T-helper 1 cell (primary cell): ENCODE data around the gene UNC119.
"Not testable (repeated sequence)": the region's sequence is repeated elsewhere in the genome, so short reads cannot be mapped to it uniquely, and the experiment has no call there.

ENCODE experiments used
- DNase-seq, 5 donors: peaks; one replicate each; pipeline ENCODE4 v3.0.0-alpha.2; 2012 to 2020

The UNC119 gene

DNA sequence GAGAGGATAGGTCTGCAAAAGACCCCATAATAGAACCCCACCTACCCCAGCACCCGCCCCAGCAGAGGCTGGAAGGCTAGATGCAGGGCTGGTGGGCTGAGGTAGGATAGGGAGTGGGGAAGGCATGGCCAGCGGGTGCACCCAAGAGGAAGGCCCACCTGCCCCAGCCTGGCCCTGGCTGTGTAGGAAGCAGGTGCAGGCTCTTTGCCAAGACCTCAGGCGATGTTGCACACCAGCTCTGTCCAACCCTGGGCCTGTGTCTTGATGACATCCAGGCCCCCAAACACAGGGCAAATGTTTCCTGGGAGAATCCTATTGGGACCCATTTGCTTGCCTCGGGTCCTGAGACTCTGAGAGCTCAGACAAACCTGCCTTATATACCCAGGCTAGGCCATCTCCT, 12.2 kb downstream of the UNC119 start:
- no peak for DNase-seq

DNA sequence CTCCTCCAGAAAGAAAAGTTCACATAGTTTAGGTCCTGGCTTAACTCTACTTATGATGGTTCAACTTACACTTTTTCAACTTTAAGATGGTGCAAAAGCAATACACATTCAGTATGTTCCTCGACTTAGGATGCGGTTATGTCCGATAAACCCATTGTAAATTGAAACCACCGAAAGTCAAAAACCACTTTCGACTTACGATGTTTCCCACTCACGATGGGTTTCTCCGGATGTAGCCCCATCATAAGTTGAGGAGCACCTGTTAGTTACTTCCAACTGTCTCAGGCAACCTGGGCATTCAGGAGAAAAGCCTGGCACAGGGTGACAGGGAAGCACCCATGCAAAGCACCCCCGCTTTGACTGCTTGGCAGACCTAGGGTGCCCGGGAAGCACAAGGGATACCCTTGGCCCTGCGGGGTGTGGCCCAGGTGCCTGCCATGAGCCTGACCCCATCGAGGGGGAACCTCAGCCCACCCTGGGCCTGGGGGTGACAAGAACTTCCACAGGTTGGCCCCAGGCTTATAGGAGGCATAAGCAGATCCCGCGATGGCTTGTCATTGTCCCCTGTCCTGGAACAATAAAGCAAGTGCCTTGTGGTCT, 14.0 kb downstream of the UNC119 start:
- no peak for DNase-seq

DNA sequence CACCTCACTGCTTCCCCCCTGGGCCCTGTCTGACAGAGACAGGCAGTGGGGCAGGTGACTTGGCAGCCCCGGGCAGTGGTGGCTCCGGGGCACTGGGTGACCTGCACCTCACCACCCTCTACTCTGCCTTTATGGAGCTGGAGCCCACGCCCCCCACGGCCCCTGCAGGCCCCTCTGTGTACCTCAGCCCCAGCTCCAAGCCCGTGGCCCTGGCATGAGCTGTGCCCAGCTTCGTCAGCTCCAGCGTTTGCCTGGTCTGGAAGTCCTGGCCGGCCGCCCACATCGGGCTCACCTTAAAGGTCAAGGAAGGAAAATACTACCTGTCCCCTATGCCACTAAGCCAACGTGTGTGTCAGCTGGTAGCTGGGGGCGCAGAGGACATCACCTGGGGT, 15.2 kb downstream of the UNC119 start:
- no peak for DNase-seq

DNA sequence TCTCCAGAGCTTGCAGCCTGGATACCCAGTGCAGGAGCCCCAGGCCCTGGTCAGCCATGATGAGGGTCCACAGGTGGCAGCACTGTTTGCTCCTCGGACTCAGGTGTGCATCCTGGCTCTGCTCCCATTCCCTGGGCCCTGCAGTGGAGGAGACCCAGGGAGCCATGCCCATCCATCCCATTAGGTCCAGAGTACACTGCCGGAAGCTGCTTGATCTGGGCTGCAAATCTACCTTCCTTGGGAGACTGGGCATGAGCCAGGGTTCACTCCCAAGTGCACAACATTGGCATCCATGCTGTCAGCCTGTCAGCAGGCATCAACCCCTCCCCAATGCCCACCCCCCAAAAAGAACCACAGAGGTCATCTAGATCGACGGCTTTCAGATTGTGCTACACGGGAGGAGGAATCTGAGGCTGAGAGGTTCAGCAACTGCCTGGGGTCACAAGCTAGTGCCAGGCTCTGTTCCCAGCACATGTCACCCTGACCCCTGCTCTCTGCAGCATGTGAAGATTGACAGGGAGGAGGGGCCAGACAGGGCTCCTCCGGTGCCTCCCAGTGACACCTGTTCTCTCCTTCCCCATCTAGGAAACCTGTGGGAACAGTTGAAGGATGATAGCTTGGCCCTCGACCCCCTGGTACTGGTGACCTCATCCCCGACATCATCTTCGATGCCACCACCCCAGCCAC, 15.7 kb downstream of the UNC119 start:
- no peak for DNase-seq

DNA sequence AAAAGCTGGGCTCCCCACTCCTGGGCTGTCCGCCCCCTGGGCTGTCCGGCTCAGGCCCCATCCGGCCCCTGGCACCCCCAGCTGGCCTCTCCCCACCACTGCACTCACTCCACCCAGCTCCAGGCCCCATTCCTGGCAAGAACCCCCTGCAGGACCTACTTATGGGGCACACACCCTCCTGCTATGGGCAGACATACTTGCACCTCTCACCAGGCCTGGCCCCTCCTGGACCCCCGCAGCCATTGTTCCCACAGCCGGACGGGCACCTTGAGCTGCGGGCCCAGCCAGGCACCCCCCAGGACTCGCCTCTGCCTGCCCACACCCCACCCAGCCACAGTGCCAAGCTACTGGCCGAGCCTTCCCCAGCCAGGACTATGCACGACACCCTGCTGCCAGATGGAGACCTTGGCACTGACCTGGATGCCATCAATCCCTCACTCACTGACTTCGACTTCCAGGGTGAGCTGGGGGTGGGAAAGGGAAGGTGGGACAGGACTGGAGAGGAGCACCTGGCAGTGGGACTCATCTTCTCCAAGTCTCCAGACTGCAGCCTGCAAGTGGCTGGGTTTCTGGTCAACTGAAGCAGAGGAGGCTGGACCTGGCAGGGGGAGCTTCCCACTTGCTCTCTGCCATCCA, 17.6 kb downstream of the UNC119 start:
- DNase-seq = no peak

DNA sequence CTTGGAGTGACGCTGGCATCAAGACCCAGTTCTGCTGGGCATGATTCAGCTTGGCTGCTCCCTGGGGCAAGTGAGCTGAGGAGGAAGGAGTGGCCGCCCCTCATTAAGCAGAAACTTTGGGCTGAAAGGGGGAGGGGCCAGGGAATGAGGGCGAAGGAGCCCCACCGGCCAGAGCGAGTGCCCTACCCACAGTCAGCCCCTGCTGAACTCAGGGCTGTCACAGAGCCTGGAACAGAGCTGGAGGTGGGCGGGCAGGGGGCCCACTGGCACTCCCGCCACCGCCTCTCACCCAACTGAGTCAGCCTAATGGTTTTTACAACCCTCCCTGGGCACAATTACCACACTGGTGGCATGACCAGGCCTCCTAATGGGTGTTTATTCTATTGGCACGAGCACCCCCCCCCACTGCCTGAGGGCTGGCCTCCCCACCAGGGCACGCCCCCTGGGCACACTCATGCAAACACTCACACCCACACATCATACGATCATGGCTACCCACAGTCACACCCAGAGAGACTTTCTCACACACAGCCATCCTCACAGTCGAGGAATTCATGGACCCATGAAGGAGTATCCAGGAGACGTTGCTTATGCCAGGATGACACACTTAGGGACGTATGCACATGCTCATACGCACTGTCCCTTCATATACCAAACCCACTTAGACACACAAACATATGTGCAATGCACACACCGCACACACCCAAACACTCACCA, 19.2 kb downstream of the UNC119 start:
- no peak for DNase-seq

DNA sequence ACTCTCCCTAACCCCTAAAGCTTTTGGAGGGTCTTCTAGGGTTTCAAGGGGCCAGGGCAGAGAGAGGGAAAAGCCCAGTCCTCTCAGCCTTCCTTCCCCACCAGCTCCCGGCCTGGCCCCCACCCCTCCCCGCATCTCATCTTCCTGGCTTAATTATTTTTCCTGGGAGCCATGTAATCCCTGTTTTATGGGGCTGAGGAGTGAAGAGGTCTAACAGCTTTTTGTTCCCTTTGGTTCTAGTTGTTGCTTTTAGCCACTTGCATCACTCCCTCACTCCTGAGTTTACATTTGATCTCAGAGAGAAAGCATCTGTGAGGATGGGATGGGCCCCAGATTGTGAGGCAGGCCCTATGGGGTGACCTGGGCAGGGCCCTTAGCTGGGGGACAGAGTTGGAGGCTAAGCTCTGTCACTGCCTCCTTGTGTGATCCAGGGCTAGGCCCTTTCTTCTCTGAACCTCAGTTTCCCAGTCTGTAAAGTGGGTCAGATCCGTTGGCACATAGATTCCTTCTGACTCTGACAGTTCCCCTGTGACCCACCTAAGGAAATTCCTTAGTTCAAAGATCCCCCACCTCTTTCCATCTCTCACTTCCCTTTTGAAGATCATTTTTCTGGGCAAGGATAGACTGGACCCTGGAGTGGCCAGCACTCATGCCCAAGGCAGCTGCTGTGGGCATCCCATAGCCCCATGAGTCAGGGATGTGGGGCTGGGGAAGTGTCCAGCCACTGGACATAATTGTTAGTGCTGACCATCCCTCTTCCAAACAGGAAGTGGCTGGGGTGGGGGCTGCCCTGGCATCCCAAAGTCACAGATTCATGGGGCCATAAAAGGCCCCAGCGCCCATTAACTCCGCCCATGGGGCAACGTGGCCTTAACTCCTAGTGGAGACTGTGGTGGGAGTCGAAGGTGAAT, 20.1 kb downstream of the UNC119 start:
- DNase-seq = no peak

DNA sequence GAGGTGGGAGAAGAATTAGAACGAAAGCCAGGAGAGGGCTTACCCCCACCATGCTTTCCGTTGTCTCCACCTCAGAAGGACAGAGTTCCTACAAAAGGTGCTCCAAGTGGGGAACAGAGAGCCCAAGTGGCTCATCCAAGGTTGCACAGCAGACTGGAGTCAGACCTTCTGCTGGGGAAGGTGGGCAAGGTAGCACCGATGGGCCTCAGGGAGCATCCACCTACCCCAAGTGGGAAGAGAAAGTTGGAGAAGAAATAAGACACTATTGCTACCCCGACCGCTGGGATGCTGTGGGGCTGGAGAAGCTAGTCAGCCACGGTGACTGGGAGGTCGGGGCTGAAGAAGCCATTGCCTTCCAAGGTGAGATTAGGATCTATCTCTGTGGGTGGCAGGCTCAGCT, 21.5 kb downstream of the UNC119 start:
- no peak for DNase-seq

DNA sequence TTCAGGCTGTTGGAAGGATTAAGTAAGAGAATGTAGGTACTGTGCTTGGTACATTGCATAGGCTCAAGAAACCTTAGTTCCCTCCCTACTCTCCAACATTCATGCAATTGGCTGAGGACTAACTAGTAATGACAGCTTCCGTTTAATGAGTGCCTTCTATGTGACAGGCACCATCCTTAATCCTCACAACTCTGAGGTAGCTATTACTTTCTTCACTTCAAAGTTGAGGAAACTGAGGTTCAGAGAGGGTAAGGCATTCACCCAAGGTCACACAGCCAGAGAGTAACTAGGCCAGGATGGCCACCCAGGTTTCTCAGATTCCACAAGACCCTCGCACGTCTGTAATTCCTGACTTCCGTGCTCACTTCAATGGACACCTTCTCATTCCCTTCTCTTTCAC, 22.2 kb downstream of the UNC119 start:
- no peak for DNase-seq

DNA sequence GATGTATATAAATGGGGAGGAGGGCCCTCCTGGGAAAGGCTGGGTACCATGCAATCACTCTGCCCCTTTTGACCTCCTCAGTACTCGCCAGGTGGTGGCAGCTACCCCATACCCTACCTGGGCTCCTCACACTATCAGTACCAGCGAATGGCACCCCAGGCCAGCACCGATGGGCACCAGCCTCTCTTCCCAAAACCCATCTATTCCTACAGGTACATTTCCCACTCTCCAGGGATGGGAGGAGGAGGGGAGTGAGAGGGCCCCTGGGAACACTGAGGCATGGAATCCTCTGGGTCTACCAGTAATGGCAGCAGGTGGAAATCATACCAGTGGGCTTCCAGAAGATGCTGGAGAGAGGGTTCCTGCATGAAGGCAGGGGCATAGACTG, 23.4 kb downstream of the UNC119 start:
- no peak for DNase-seq

DNA sequence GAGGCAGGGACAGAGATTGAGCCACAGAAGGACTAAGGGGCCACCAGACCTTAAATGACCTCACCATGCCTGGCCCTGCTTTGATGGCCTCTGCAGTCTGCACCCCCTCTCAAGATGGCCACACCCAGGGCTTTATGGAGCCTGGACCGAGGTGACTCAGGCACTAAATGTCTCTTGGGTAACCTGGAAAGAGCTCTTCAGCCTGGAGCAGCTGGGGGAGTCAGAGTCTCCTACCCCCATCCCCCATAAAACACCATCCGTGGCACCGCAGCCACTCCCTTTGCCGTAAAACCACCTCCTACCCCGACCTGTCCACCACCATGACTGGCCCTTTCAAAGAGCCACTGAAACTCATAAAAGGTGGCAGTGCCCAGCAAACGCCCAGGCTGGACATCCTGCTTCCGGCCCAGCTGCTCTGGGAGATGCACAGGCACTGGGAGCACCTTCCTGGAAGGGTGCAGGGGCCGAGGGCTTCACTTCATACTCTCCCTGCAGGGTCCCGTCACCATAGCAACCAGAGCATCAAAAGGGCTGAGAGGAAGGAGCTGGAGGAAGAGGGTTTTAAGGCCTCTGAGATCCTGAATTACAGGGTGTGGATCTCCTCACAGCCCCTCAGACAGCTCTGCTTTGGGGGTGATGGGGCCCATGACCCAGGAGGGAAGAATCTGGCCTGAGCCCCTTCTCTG, 24.0 kb downstream of the UNC119 start:
- DNase-seq = no peak

DNA sequence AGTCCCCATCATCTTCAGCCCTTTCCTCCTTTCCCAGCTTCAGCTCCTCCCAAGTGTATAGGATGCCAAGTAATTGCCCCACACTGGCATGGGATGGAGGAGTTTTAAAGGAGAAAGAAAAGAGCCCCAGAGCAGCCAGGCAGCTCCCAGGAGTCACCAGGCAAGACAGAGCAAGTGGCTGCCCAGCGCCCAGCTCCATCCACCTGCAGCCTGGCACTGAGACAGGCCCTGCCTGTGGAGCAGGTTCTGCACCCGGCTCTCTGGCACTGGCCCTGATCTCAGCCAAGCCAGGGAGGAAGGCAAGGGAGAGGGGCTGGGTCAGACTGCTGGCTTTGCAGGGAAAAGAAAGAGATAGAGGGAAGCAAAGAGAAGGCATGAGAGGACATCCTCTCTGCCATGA, 24.6 kb downstream of the UNC119 start:
- no peak for DNase-seq

DNA sequence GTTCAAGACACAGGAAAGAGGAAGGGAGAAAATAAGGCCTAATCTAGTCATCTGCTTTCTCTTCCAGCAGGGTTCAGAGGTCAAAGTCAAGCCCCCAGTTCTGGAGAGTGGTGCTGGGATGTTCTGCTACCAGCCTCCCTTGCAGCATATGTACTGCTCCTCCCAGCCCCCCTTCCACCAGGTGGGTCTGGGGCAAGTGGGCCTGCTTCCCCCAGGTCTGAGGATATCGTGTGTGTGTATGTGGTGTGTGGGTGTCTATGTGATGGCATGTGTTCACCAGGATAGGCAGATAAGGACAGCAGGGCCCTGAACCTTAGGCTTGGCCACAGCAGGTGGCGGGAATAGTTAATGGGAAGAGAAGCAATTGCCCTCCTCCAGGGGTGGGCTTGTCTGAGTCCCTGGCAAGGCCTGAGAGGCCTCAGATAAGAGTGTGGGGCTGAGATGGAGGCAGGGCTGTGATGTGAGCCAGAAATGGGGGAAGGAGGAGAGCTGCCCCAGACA, 25.2 kb downstream of the UNC119 start:
- no peak for DNase-seq

DNA sequence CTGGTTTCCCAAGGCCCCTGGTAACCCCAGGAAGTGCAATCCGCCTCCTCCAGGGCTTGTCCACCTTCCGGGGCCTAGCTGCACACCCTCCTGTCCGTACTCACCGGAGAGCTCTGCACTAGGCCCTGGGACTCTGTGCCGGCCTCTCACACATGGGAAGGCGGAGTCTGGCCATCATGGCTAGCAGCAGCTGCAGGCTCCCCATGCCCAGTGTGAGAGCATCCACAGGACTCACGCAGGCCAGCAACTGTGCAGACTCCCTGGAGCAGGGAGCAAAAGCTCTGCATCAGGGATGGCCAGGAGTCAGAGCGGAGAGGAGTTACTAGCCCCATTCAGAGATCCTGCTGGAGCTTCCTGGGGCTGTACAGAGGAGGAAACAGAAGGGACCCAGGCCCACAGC, 26.0 kb downstream of the UNC119 start:
- no peak for DNase-seq

DNA sequence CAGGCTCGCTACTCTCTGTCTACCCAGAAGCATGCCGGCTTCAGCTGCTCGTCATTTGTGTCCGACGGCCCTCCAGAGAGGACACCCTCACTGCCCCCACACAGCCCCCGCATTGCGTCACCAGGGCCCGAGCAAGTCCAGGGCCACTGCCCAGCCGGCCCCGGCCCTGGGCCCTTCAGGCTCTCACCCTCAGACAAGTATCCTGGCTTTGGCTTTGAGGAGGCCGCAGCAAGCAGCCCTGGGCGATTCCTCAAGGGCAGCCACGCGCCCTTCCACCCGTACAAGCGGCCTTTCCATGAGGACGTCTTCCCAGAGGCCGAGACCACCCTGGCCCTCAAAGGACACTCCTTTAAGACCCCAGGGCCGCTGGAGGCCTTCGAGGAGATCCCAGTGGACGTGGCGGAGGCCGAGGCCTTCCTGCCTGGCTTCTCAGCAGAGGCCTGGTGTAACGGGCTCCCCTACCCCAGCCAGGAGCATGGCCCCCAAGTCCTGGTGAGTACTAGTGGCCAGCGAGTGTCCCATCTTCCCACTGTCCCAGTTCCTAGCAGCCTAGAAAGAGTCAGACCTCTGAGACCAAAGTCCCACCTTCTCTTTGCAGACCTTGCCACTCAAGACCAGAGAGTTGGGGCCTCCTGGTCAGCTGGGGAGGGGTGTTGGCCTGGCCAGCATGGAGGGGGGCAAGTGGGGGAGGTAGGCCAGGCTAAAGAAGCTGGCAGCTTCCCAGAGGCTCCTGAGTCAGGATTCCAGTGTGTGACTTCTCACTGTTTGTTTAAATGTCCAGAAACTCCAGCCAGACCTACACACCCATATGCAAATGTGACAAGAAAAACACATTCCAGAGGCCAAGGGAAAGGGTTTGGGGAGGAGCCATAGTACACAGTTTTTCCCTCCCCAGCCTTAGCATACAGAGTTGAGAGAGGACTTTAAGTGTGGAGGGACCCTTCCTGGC, 27.7 kb downstream of the UNC119 start:
- no peak for DNase-seq

DNA sequence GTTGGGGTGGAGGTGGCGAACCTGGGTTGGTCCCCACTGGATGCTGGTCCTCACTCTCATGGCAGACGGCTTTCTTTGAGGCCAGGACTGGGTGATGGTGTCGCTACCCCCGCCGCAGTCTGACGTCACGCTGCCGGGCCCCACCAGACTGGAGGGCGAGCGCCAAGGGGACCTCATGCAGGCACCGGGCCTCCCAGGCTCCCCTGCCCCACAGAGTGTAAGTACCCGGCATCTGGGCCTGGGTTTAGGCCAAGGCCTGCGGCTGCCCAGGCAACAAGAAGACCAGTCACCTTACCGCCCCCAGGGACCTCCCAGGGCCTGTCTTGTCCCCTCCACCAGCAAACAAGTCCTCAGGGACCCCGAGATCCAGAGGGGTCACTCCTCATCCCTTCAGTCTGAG, 28.5 kb downstream of the UNC119 start:
- no peak for DNase-seq

DNA sequence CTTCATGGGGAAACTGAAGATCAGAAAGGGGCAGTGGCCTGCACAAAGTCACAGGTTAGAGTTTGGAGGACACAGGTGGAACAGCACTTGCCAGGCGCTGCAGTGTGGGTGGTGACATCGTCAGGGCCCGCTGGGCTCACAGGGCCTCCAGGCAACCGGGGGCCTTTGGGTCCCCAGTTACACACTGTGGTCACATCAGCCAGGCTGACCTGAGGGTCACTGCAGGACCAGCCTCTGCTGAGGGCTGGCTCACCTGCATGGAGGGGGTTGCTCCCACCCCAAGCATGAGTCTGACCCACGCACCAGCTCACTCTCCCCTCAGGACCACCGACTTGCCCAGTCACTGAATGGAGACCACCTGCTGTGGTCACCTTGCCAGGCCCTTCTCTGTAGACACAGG, 29.2 kb downstream of the UNC119 start:
- no peak for DNase-seq

DNA sequence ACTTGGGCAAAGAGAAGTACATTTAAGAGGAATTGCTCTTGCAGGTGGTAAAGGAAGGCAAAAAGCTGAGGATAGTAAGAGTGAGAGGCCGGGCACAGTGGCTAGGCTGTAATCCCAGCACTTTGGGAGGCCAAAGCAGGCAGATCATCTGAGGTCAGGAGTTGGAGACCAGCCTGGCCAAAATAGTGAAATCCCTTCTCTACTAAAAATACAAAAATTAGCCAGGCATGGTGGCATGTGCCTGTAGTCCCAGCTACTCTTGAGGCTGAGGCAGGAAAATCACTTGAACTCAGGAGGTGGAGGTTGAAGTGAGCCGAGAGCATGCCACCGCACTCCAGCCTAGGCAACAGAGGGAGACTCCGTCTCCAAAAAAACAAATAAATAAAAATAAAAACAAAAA, 30.1 kb downstream of the UNC119 start:
- not testable (repeated sequence) for DNase-seq

DNA sequence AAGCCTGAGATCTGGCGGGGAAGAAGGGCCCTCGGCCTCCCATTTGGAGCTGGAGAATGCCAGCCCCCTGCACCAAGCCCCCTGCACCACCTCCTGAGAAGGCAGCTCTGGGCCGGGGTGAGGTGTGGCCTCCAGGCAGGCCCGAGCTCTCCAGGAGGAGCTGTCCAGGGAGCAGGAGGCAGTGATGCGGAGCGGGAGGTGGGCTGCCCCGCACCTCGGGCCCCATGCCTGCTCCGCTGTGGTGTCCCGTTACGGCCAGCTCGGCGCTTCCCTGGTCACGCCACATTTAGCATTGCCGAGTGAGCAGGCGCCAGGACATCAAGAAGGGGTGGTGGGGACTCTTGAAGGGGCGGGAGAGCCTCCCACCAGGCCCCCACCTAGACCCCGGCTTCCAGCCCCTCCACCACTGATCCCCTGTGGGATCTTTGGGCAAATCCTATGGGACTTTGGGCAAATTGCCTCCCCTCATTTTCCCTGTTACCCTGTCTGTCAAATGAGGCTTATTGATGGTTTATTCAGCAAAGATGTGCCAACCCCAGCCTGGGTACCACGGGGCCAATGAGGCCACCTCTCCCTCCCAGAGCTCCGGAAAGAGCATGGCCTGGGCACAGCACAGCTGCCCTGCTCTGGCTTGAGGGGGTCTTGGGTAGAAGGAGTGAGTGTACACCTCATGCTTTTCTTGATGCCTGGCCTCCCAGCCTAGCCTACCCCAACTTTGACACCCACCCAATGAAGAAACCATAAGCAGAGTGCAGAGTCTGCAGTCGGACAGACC, 30.9 kb downstream of the UNC119 start:
- DNase-seq = no peak

DNA sequence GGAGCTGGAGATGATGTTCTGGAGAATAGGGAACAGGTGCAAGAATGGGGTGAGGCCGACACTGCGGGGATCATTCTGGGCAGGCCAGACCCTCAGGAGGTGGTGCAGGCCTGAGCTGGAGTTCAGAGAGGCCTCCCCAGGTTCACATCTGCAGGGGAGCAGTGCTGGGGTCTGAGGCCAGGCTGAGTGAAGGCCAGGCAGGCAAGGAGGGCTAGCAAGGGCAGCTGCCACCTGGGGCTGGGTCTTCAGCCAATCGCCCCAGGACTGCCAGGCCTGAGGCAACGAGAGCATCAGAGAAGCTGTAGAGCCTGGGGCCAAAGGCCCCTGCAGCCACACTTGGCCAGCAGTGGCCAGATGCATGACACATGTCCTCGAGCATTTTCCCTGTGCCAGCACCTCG, 31.7 kb downstream of the UNC119 start:
- DNase-seq = no peak
